ENCODE data around the gene SPTBN5.

Gene SPTBN5

DNA sequence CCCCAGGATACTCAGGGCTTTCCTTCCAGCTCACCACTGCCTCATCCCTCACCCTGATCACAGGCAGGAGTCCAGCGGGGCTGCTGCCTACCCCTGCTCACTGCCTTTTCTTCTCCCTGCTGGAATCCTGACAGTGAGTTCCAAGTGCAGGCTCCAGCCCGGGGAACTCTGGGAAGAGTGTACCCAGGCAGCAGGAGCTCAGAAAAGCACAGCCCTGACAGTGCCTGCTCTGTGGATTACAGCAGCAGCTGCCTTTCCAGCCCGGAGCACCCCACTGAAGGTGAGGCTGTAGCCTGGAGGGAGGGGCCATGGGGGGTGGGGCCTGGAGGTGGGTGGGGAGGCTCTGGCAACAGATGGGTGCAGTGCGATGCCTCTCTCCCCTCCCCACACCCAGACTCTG lies 72.0 kb downstream of the SPTBN5 start:
- no peak for DNase-seq

DNA sequence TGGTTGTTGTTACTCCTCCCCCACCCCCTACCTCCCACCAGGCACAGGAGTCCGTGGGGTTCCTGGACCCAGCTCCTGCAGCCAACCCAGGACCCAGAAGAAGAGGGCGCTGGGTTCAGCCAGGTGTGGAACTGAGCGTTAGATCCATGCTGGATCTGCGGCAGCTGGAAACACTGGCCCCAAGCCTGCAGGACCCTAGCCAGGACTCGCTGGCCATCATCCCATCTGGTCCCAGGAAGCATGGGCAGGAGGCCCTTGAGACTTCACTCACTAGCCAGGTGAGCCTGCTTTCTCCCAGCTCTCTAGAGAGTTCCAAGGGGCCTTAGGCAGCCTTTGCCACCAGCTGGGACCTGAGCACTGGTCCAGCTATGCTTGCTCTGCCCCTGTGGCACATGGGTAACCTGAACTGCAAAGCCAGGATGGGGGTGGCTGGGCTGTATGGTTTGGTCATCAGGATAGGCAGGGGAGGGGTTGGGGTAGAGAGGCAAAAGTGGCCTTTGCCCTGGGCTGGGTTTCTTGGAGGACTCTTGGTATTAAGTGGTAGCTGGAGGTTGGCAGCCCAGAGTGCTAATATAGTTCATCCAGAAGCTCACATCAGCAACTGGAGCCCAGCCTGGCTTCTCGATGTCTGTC lies 72.9 kb downstream of the SPTBN5 start:
- DNase-seq: no peak

DNA sequence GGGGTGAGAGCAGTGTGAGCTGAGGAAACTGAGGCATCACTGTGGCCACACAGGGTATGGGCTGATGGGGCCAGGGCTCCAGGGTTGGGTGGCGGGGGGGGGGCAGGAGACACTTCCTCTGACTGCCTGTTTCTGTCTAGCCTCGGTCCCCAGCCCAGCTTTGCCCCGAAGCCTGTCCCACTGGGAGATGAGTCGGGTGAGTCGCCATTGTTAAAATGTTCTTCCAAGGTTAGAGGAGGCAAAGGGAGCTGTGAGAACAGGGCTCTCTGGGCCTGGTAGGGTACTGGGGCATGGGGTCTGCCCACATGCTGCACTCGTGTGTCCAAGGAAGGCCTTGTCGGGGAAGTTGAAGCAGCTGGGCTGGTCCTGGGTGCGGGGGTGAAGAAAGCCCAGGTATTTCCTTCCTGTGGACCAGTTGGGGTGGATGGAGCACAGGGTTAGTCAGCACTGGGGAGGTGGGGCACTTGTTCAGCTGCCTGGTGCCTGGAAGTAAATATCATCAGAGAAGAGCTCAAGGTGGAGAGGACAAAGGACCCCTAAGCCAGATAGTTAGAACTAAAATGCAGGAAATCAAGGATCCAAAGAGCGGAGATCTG lies 74.3 kb downstream of the SPTBN5 start:
- DNase-seq: no peak

DNA sequence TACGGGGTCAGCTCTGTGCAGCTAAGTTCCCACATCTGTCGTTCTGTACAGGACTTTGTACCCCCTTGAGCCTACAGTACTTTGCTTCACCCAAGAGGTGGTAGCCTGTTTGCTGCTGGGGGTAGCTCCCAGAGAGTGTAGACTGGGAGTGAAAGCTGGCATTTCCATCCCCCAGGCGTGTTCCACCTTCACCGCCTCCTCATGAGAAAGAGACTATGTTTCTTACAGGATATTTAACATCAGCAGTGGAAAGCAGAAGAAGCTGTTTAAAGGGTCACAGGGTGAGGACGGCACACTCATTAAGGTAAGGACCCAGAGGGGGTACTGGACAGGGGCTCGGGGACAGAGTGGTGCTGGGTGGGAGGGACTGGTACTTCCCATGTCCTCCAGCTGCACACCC lies 76.1 kb downstream of the SPTBN5 start:
- DNase-seq: no peak

DNA sequence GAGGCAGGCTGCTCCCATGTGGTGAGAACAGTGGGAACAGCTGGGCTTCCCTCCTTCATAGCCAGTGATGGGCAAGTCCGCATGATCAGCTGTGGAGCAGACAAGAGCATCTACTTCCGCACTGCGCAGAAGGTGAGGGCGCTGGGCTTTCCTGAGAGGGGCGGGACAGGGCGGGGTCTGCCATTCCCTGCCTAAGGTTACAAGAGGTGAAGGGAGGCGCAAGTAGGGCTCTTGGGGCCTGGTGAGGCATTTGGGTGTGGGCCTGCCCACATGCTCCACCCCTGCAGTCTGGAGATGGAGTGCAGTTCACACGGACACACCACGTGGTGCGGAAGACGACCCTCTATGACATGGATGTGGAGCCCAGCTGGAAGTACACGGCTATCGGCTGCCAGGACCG lies 76.5 kb downstream of the SPTBN5 start:
- no peak for DNase-seq

DNA sequence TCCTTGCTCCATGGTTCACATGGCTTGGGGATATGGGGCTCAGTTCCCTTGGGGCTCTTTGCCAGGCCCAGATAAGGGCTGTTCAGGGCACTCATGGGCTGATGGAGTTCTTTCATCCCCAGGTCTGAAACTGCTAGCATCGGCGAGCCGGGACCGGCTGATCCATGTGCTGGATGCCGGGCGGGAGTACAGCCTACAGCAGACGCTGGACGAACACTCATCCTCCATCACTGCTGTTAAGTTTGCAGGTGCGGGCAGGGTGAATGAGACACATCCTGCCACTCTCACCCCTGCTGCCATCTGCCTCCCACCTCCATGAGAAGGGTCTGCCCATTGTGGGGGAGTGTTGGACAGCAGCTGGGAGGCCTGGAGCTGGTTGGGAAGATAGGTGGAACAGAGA lies 77.1 kb downstream of the SPTBN5 start:
- DNase-seq: no peak

DNA sequence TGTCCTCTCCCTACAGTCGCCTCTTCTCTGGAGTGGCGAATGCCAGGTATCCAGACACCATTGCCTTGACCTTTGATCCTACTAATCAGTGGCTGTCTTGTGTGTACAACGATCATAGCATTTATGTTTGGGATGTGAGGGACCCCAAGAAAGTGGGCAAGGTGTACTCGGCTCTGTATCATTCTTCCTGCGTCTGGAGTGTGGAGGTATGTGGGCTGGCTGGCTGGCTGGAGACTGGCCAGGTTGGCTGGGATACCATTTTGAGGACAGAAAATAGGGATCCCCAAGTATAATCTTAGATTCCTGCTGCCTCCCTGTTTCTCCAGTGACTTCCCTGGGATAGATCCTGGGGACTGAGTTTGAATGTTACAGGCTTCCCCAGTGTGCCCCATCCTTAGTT lies 79.3 kb downstream of the SPTBN5 start:
- no peak for DNase-seq

DNA sequence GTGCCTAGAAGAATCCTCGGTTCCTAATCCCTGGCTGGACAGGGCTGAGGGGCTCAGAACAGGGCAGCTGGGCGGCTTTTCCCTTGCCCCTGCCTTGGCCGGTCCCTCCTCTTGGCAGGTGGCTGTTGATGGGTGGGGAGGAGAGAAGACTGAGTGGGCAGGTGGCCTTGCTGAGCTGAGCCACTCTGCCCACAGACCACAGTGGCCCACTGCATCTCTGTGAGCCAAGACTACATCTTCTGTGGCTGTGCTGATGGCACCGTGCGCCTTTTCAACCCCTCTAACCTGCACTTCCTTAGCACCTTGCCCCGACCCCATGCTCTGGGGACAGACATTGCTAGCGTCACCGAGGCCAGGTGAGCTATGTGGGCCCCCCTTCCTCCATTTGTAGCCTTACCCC lies 80.4 kb downstream of the SPTBN5 start:
- DNase-seq: no peak

DNA sequence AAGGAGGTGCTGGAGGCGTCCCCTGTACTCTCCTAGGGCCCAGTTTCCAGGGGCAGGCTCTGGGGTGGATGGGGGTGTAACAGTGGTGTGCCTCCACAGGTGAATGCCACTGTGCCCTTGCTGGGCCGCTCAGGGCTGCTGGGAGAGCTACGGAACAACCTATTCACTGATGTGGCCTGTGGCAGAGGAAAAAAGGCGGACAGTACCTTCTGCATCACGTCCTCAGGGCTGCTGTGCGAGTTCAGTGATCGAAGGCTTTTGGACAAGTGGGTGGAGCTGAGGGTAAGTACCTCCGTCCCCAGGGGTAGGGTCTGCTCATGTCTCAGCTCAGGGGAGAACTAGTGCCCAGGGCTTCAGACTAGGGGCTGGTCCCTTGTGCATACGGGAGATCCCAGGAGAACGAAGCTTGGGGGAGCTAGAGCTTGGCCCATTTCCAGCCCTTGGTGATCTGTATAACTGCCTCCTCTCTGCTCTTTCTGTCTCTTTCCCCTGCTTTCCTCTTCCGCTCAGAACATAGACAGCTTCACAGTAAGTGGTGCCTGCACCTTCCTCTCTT lies 81.0 kb downstream of the SPTBN5 start:
- no peak for DNase-seq

DNA sequence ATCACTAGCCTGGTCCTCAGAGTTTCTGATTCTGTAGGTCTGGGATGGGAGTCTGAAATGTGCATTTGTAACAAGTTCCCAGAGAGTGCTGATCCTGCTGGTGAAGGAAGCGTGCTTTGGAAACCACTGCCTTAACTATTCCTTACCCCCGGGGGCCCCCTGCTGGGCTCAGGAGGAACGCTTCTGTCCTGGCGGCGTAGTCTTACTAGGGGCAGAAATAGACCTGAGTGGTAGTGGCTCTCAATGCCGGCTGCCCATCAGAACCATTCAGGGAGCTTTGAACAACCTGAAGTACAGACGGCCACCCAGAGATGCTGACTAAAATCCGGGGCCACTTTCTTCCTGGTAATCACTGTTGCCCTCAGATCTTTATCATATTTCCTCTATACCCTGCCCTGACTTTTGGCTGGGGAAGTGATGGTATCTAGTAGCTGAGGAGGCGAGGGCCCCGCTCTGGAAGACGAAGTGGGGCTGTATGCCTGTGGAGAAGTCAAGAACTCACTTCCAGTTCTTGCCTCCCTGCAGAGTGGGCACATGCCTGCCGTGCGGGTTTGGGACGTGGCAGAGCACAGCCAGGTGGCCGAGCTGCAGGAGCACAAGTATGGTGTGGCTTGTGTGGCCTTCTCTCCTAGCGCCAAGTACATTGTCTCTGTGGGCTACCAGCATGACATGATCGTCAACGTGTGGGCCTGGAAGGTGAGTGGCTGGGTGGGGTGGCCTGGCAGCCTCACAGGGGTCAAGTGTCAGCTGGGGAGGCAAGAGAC lies 82.2 kb downstream of the SPTBN5 start:
- peak; percentile 74 for DNase-seq

DNA sequence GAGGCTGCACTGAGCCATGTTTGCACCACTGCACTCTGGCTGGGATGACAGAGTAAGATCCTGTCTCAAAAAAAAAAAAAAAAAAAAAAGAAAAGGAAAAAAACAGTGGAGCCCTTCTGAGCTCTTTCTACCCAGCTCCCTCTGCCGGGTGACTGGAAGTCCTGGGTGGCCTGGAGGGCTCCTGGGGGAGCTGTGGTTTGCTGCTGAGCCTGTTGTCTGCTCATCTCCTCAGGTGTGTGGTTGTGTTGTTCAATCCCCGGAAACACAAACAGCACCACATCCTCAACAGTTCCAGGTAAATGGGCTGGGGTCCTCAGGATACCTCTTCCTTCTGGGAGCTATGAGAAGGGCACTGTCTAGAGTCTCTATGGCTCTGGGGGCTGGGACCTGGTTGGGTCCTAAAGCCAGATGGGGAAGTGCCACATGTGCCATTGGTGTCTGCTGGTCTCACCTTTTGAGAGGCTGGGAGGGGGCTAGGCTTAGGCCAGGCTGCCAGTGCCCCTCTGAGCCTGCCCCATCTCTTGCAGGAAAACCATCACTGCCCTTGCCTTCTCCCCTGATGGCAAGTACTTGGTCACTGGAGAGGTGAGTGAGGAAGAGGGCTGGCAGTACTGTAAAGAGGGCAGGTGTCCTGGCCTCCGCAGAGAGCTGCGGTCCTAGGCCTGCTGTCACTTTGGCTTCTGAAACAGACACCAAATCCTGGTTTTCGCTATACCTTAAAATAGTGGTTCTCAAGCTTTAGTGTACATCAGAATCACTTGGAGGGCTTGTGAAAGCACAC lies 83.0 kb downstream of the SPTBN5 start:
- no peak for DNase-seq

DNA sequence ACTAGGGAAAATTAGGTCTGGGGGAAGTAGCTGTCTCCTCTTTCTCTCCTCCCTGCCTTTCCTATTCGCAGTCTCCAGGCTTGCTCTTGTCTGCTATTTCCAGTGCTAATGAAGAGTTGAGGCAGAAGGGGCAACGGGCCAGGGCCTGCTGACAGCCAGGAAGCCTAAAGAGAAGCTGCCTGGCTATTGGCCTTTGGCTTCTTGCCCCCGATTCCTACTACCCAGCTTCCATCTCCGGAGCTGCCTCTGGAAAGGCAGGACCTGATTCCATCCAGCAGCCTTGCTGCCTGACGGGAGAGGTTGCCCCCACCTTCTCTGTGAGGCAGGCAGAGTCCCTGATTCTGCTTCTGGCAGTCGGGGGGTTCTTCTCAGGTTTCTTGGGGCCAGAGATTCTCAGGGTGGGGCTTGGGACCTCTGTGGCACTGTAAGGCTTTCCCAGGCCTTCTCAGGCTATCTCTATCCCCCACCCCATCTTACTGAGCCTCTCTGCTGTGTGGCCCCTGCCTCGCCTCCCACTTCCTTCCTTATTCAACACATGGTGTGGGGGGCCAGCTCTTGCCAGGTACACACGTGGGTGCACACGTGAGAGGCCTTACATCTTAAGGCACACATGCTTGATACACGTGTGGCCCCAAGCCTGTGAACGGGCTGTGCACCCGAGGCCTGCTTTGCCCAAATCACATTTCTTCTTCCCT lies 84.2 kb downstream of the SPTBN5 start:
- no peak for DNase-seq

DNA sequence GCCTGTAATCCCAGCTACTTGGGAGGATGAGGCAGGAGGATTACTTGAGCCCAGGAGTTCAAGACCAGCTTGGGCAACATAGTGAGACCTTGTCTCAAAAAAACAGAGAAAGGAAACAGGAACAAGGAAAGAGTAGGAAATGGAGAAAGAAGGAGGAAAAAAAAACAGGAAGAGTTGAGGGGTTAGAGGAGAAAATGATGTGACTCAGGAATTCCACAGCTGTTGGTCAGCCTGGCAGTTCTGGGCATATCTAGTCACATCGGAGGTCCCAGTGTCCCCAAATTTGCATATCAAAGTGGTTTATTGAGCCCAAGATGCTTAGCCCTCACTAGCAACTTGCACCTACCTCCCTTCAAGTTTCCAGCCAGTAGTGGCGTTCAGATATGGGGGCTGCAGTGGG lies 84.7 kb downstream of the SPTBN5 start:
- no peak for DNase-seq

DNA sequence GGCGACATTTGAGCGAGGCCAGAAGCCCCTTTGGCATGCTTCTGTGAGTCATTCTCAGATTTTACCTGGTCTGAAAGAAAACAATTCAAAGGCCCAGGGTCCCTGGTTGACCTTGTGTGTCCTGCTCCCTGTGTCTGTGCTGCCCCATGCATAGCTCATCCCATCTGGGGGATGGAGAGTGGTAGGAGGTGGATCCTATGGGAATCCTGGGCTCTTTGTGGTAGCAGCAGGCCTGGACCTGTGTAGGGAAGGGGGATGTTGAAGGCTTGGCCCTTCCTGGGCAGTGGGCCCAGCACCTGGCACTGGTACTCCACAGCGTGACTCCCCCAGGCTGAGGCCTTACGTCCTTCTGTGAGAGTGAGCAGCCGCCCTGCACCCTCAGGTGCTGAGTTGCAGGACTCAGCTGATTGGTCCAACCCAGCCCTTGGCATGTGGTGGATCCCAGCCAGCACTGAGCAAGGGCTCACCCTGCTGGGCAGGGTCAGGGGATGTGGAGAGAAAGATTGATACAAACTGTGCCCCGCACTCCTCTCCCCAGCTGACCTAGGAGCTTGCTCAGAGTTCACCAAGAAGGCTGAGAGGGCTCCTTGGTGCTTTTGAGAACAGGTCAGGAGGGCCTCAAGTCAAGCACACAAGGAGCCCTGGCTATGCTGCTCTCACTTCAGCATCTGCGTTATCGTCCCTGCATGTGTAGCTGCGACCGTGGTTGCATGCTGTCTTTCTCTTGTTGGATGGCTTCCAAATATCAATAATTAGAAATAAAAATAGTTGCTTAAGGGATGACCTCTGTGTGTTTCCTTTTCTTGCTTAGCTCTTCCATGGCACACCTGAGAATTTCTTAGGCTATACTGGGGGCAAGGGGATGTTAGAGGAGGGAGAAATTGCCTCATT lies 87.3 kb downstream of the SPTBN5 start:
- DNase-seq: no peak

DNA sequence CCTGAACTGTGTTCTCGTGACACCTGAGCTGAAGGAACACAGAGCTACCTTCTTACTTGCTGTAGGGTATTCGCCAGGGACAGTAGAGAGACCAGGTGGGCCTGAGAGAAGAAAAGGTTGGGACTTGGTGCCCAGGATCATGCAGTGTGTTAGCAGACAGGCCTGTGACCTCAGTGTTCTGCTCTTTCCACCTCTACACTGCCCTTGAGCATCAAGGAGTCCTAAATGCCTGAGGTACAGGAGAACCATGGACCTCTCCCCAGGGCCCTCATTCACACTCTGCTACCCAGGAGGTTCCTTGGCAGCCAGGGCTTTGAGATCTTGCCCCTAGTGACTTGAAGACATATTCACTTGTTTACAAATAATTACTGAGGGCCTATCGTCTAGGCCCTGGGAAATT lies 88.1 kb downstream of the SPTBN5 start:
- DNase-seq: no peak

DNA sequence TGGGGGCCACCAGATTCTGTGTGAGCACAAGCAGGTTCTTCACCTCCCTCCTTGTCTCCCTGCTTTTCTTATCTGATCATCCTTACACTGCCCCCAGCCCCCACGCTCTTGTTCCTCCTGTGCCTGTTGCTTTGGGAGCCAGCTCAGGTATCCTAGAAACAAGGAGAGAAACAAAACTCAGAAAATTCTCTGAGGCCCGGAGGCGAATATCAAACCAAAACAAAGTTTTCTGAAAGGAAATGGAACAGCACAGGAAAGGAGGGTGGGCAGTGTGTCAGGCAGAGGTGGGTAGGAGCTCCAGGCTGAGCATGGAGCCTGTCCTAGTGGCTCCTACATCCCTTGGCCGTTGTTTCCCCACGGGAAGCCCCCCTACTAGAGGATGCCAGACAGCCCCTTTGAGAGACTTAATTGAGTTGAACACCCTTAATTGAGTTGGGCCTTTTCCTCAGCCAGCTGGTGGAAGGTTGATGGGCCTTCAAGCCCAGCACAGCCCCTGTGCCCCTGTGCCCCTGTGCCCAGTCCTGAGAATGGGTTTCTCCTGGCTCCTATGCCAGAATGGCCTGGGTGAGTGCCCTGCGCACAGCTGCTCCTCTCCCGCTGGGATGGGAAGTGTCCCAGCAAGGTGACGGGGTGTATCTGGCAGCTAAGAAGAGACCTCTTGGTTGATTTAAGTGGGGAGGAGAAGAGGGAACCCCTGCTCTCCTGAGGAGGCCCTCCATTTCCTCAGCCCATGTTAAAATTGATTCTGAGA lies 88.8 kb downstream of the SPTBN5 start:
- no peak for DNase-seq

DNA sequence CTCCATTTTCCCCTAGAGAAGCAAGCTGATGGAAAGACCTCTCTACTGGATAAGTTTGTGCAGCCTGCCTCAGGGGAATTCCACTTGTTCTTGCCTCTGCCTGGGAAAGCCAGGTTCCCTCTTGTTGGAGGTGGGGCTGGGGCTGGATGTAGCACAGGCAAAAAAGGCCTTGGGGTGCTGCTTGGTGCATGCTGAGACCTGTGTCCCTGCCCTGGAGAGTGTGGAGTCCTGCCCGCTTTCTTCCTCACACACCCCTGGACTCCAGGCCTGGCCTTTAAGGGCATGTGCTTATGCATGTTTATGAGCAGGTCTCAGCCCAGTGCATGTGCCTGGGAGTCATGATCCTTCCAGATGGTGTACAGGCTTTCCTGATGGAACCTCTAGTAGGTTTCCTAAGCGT lies 89.5 kb downstream of the SPTBN5 start:
- no peak for DNase-seq

DNA sequence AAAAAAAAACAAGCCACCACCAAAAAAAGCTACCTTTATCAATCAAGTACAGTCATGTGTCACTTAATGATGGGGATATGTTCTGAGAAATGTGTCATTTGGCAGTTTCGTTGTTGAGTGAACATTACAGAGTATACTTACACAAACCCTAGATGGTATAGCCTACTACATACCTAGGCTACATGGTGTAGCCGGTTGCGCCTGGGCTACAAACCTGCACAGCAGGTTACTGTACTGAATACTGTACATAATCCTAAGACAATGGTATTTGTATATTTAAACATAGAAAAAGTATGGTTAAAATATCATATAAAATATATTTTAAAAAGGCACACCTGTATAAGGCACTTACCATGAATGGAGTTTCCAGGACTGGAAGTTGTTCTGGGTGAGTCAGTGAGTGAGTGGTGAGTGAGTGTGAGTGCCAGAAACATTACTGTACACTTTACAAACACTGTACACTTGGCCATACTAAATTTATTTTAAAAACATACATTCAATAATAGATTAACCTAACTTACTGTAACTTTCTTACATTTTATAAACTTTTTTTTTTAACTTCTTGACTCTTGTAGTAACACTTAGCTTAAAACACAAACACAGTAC lies 91.9 kb downstream of the SPTBN5 start:
- DNase-seq: no peak

DNA sequence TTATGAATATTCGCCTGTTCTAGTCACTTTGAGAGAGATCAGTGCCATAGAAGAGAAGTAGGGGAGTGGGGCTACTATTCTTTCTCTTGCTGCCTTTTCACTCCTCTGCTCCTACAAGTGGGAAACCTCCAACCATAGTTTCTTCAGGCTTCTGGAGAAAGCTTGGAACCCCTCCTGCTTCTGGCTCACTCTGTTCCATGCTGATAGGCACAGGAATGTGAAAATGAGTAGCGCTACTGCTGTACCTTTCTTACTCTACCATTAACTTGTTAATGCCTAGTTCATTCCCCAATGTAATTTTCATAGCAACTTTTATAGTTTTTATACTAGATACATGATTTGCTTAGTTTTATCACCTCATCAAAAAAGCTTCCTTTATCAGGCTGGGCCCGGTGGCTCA lies 92.7 kb downstream of the SPTBN5 start:
- no peak for DNase-seq

DNA sequence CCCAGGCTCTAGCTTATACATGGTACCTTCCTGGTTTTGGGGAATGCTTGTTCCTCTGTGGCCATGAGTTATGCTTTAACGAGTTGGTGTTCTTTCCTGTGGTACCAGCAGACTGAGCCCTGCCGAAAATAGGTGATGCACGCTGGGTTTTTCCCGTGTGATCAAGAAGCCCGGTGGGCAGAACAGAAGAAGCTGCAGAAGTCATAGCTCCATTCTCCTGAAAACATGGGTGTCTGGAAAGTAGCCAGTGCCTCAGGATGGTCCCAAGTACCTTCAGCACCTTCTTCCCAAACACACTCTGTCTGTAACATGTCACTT lies 94.4 kb downstream of the SPTBN5 start:
- no peak for DNase-seq
